ENCODE results near the gene CPD. TPM values are rescaled to one million over a fixed set of nuclear protein-coding genes. Genes with fewer than 3 reads are reported as not detected.

CPD gene
- total and polyA plus RNA-seq, 9 of the 15 experiments (the other 6 are each of a cell fraction or from before 2014, with no cell fraction given): 4.5 to 24.4 (median 20.4) TPM

GRCh38 chr17:30344283-30345088 lies 34.2 kb upstream of the CPD start (continued):
- TF ChIP-seq MEIS2 (IDR thresholded peaks at IDR 0.05; ENCODE audit: partially characterized antibody) (peak; percentile 91), HNRNPLL (IDR thresholded peaks at IDR 0.05; ENCODE audit: low read depth, low read length, poor library complexity, severe bottlenecking) (no peak), FOXK2 (conservative IDR thresholded peaks at IDR 0.05 in 1 of 2, IDR thresholded peaks at IDR 0.05 in 1 of 2; ENCODE audit: low read depth in 2 of 2) (peak in 1 of 2 experiments; percentile 47; a peak in 1 of 4 replicates), UBTF (IDR thresholded peaks at IDR 0.05; ENCODE audit: borderline replicate concordance in 1 of 2, low read depth in 2 of 2, low read length in 2 of 2) (no peak), THRAP3 (IDR thresholded peaks at IDR 0.05; ENCODE audit: borderline replicate concordance) (no peak), CREB3 (tag; conservative IDR thresholded peaks at IDR 0.05; ENCODE audit: low read depth) (no peak), ZNF77 (CRISPR knock-in tag; IDR thresholded peaks at IDR 0.05) (no peak), ZBTB11 (CRISPR knock-in tag; IDR thresholded peaks at IDR 0.05) (peak in 1 of 3 experiments; percentile 57; a peak in 1 of 6 replicates), SLC30A9 (CRISPR knock-in tag; IDR thresholded peaks at IDR 0.05) (no peak), IRF1 (CRISPR knock-in tag; IDR thresholded peaks at IDR 0.05; ENCODE audit: borderline replicate concordance) (no peak), NFXL1 (CRISPR knock-in tag; IDR thresholded peaks at IDR 0.05) (no peak), ILK (tag; IDR thresholded peaks at IDR 0.05; ENCODE audit: borderline replicate concordance, low read depth) (no peak), SIN3A (IDR thresholded peaks at IDR 0.05; ENCODE audit: borderline replicate concordance in 2 of 2, control insufficient read depth in 1 of 2, low read depth in 2 of 2, low read length in 2 of 2) (no peak), SAFB2 (IDR thresholded peaks at IDR 0.05; ENCODE audit: borderline replicate concordance, low read depth, low read length, severe bottlenecking) (no peak), NFIC (IDR thresholded peaks at IDR 0.05) (peak; percentile 81), ZNF316 (IDR thresholded peaks at IDR 0.05) (no peak)
